CD4-positive, alpha-beta T cell (primary cell): Measurements from ENCODE around the gene BANP. TPM values are rescaled to one million over a fixed set of nuclear protein-coding genes. Genes with fewer than 3 reads are reported as not detected.

Experiments
- ATAC-seq: fragments of 200-7000 bp; cut with Tn5 transposase; one replicate; pipeline ENCODE4 v1.10.0; 2022; ENCODE audit warnings: mild to moderate bottlenecking; ENCODE audit not compliant: poor library complexity
- CTCF ChIA-PET: fragments of 350-600 bp; sonication (Branson Sonifier 250); formaldehyde crosslinking; loops from one replicate; lab custom pipeline; 2021; ENCODE audit warnings: antibody characterized with exemption, inconsistent platforms; lab: Charles Lee
- POLR2A ChIA-PET: fragments of 350-600 bp; sonication (Branson Sonifier 250); formaldehyde crosslinking; loops from one replicate; lab custom pipeline; 2021; ENCODE audit warnings: antibody characterized with exemption, inconsistent platforms; lab: Charles Lee
- DNase-seq, 14 experiments: peaks; one replicate each; pipeline ENCODE4 v3.0.0-alpha.2; 2013 to 2020; ENCODE audit warnings: mixed read lengths in 2 of 14
- H3K27ac ChIP-seq, 2 donors: one replicate each; pipeline versions ENCODE4 v1.5.1 to v1.7.0; 2013; ENCODE audit warnings: low read length in 2 of 2, low read depth in 1 of 2, mild to moderate bottlenecking in 1 of 2
- H3K27me3 ChIP-seq, 2 experiments: 1 replicate in 1 of 2; 2 replicates in 1 of 2; pipeline versions ENCODE4 v1.6.1 to v1.7.0; 2013; ENCODE audit warnings: low read length in 2 of 2, control low read depth in 1 of 2, mild to moderate bottlenecking in 1 of 2, moderate library complexity in 1 of 2; ENCODE audit not compliant: insufficient read depth in 2 of 2, control insufficient read depth in 1 of 2
- H3K36me3 ChIP-seq: one replicate; pipeline ENCODE4 v1.6.1; 2013; ENCODE audit warnings: low read length, control low read depth; ENCODE audit not compliant: insufficient read depth
- H3K4me1 ChIP-seq: one replicate; pipeline ENCODE4 v1.6.1; 2013; ENCODE audit warnings: low read length, control low read depth; ENCODE audit not compliant: insufficient read depth
- H3K4me3 ChIP-seq: one replicate; pipeline ENCODE4 v1.5.1; 2013; ENCODE audit warnings: mild to moderate bottlenecking, low read length, moderate library complexity
- H3K9me3 ChIP-seq, 2 experiments: 1 replicate in 1 of 2; 2 replicates in 1 of 2; pipeline versions ENCODE4 v1.6.1 to v1.7.0; 2013; ENCODE audit warnings: low read length in 2 of 2, mild to moderate bottlenecking in 2 of 2, control low read depth in 1 of 2, moderate library complexity in 1 of 2; ENCODE audit not compliant: control insufficient read depth in 1 of 2, insufficient read depth in 1 of 2
- H3K27ac Mint-ChIP-seq: one replicate; pipeline ENCODE4 v1.8.0; 2020; ENCODE audit warnings: mixed read lengths
- H3K27me3 Mint-ChIP-seq: one replicate; pipeline ENCODE4 v1.8.0; 2021; ENCODE audit warnings: mixed read lengths
- H3K36me3 Mint-ChIP-seq: one replicate; pipeline ENCODE4 v1.8.0; 2021; ENCODE audit warnings: low read depth, mixed read lengths
- H3K4me1 Mint-ChIP-seq: one replicate; pipeline ENCODE4 v1.8.0; 2021; ENCODE audit warnings: low read depth, mixed read lengths
- H3K4me3 Mint-ChIP-seq: one replicate; pipeline ENCODE4 v1.8.0; 2020; ENCODE audit warnings: mild to moderate bottlenecking, mixed read lengths
- H3K9me3 Mint-ChIP-seq: one replicate; pipeline ENCODE4 v1.8.0; 2020; ENCODE audit warnings: mixed read lengths
- intact Hi-C, 2 experiments: fragments of 100-400 bp; cut with DNase I in 1 of 2; cut with micrococcal nuclease in 1 of 2; formaldehyde crosslinking; loops; one replicate each; pipeline versions ENCODE4 v1.15.1 to v1.9.0; 2023 to 2025; cut with DNase I, micrococcal nuclease
- total RNA-seq, 174 experiments: library from RNA in 2 of 174; stranded (reverse) in 2 of 174; gene quantifications; one replicate each; pipeline ENCODE4 v1.2.3 and lab custom pipeline; 2021 to 2026
- TF ChIP-seq, protein P1 (sequence below): fragments of 200-600 bp; IDR thresholded peaks from one replicate; pipeline ENCODE4 v1.8.0; 2022; ENCODE audit warnings: antibody characterized with exemption, mild to moderate bottlenecking

The BANP gene
- total RNA-seq, 2 experiments from 2014 or later, result 57.5 to 58.6 TPM

GRCh38 chr16:88121886-88122580, 170.8 kb downstream of the BANP start:
- intact Hi-C loops, result no loop called here
- no peak for DNase-seq

More at GRCh38 chr16:88121886-88122580, 170.8 kb downstream of the BANP start:
- ChIA-PET POLR2A (no interaction called here), CTCF (no interaction called here)
- H3K4me1 ChIP-seq, result no peaks in the 10 kb centered on the region
- H3K9me3 ChIP-seq, result peaks cover 0 to 5% of the 10 kb centered on the region in 2 experiments
- H3K36me3 ChIP-seq, result no peaks in the 10 kb centered on the region
- TF ChIP-seq, protein P1, sequence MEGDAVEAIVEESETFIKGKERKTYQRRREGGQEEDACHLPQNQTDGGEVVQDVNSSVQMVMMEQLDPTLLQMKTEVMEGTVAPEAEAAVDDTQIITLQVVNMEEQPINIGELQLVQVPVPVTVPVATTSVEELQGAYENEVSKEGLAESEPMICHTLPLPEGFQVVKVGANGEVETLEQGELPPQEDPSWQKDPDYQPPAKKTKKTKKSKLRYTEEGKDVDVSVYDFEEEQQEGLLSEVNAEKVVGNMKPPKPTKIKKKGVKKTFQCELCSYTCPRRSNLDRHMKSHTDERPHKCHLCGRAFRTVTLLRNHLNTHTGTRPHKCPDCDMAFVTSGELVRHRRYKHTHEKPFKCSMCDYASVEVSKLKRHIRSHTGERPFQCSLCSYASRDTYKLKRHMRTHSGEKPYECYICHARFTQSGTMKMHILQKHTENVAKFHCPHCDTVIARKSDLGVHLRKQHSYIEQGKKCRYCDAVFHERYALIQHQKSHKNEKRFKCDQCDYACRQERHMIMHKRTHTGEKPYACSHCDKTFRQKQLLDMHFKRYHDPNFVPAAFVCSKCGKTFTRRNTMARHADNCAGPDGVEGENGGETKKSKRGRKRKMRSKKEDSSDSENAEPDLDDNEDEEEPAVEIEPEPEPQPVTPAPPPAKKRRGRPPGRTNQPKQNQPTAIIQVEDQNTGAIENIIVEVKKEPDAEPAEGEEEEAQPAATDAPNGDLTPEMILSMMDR, result no peak
- Mint-ChIP-seq H3K27ac (no peak overlapping the region), H3K36me3 (no peaks in the 10 kb centered on the region), H3K4me3 (no peak overlapping the region), H3K27me3 (no peaks in the 10 kb centered on the region), H3K4me1 (no peaks in the 10 kb centered on the region), H3K9me3 (no peaks in the 10 kb centered on the region)
- no peak for ATAC-seq
- H3K27ac ChIP-seq, result no peak overlapping the region
- no peak overlapping the region for H3K4me3 ChIP-seq
- H3K27me3 ChIP-seq, result no peaks in the 10 kb centered on the region

Other genes starting within 250 kb of the BANP start
- gene KLHDC4, start 185.4 kb upstream of the BANP start, total RNA-seq, result 10 to 100 TPM; 41.4 to 43.0 TPM
- gene SLC7A5, start 81.9 kb upstream of the BANP start, total RNA-seq, result 10 to 100 TPM; 80.3 to 85.3 TPM
- gene CA5A, start 14.9 kb upstream of the BANP start, total RNA-seq, result not detected